HepG2 (cell line): ENCODE data around the gene CTNNA2. TPM values are rescaled to one million over a fixed set of nuclear protein-coding genes. Genes with fewer than 3 reads are reported as not detected.

Experiments used
- ATAC-seq: fragments of 200-7000 bp; cut with Tn5 transposase; 3 replicates; pipeline ENCODE4 v1.9.1; 2020; ENCODE audit warnings: mild to moderate bottlenecking, moderate library complexity
- BruUV-seq: library from RNA; stranded (reverse); fragments of 400-500 nt; replicated peaks from 2 replicates; lab custom pipeline; 2021; lab: Mats Ljungman, UMichigan
- CTCF ChIA-PET: fragments of 300-600 bp; formaldehyde crosslinking; extraction: SDS; loops from one replicate; lab custom pipeline; 2021; ENCODE audit warnings: low total read pairs, inconsistent platforms, low intra/inter-chr PET ratio; lab: Yijun Ruan, JAX
- POLR2A ChIA-PET: fragments of 350-600 bp; sonication (Branson Sonifier 250); formaldehyde crosslinking; loops from one replicate; lab custom pipeline; 2020; ENCODE audit warnings: antibody characterized with exemption, inconsistent platforms; lab: Yijun Ruan, JAX
- DNase-seq: peaks from one replicate; pipeline ENCODE4 v3.0.0-alpha.2; 2015; ENCODE audit warnings: low spot score
- FAIRE-seq: peaks from 3 replicates; lab custom pipeline; 2011; peaks lifted over from hg19 to GRCh38; lab: Jason Lieb, UNC
- H2AFZ ChIP-seq: one replicate; pipeline ENCODE4 v1.6.1; 2011; ENCODE audit warnings: low read length, inconsistent platforms
- H3K27ac ChIP-seq: fragments of 300-600 bp; 3 replicates; pipeline ENCODE4 v1.8.0; 2011; ENCODE audit warnings: mixed run types, mild to moderate bottlenecking, mixed read lengths, low read length, inconsistent platforms; ENCODE audit not compliant: insufficient read depth; ENCODE audit errors: extremely low read length
- H3K27me3 ChIP-seq, 2 experiments: fragments of 200-600 bp in 1 of 2; 2 replicates in 1 of 2; 3 replicates in 1 of 2; pipeline versions ENCODE4 v1.6.0 to v1.8.0; 2011; ENCODE audit warnings: low read length in 2 of 2, mild to moderate bottlenecking in 2 of 2, moderate library complexity in 2 of 2, inconsistent platforms in 1 of 2; ENCODE audit not compliant: insufficient read depth in 2 of 2, control insufficient read depth in 1 of 2
- H3K36me3 ChIP-seq, 2 experiments: fragments of 200-600 bp in 1 of 2; replicated peaks in 1 of 2; 2 replicates in 1 of 2; 3 replicates in 1 of 2; pipeline versions ENCODE4 v1.5.1 to v1.8.0; 2011; ENCODE audit warnings: low read length in 2 of 2, inconsistent platforms in 1 of 2; ENCODE audit not compliant: insufficient read depth in 2 of 2, control insufficient read depth in 1 of 2
- H3K4me1 ChIP-seq: 2 replicates; pipeline ENCODE4 v1.5.1; 2012; ENCODE audit warnings: low read length, inconsistent platforms; ENCODE audit not compliant: insufficient read depth
- H3K4me2 ChIP-seq: 2 replicates; pipeline ENCODE4 v1.6.0; 2011; ENCODE audit warnings: low read depth, low read length, inconsistent platforms
- H3K4me3 ChIP-seq, 3 experiments: fragments of 200-600 bp in 1 of 3; sonication (generic), shearing (Covaris generic) in 1 of 3; replicated peaks in 1 of 3; 2 replicates each; pipeline ENCODE4 v1.5.1; 2011 to 2016; ENCODE audit warnings: low read length in 3 of 3, inconsistent platforms in 2 of 3, low read depth in 2 of 3, mild to moderate bottlenecking in 2 of 3, control low read depth in 1 of 3, mixed read lengths in 1 of 3; ENCODE audit not compliant: insufficient read depth in 1 of 3
- H3K79me2 ChIP-seq: one replicate; pipeline ENCODE4 v1.6.1; 2011; ENCODE audit warnings: low read length, inconsistent platforms; ENCODE audit not compliant: insufficient read depth
- H3K9ac ChIP-seq: 2 replicates; pipeline ENCODE4 v1.6.0; 2011; ENCODE audit warnings: mild to moderate bottlenecking, low read depth, low read length, inconsistent platforms; ENCODE audit not compliant: insufficient read depth
- H3K9me3 ChIP-seq: 2 replicates; pipeline ENCODE4 v1.5.1; 2012; ENCODE audit warnings: mild to moderate bottlenecking, low read length
- H4K20me1 ChIP-seq: 2 replicates; pipeline ENCODE4 v1.6.0; 2011; ENCODE audit warnings: inconsistent platforms, mild to moderate bottlenecking, low read length, moderate library complexity; ENCODE audit not compliant: insufficient read depth
- AGO1 ChIP-seq: fragments of 200-400 bp; formaldehyde crosslinking; IDR thresholded peaks from 2 replicates; pipeline ENCODE4 v1.6.1; 2017; ENCODE audit warnings: mild to moderate bottlenecking, low read depth, low read length, moderate library complexity; ENCODE audit not compliant: poor library complexity, severe bottlenecking
- CEBPB ChIP-seq: IDR thresholded peaks from 2 replicates; pipeline ENCODE4 v1.6.1; 2011; ENCODE audit warnings: low read depth, low read length, improper control_type of control experiment, borderline replicate concordance
- DRAP1 ChIP-seq: IDR thresholded peaks from 2 replicates; pipeline ENCODE4 v1.6.1; 2016; ENCODE audit warnings: missing genetic modification reagents, missing compliant biosample characterization
- KIAA2018 ChIP-seq: sonication (generic); formaldehyde crosslinking; IDR thresholded peaks from 2 replicates; pipeline ENCODE4 v1.5.0; 2020; ENCODE audit warnings: mild to moderate bottlenecking, missing genetic modification reagents, borderline replicate concordance
- MEIS2 ChIP-seq: sonication (generic); formaldehyde crosslinking; IDR thresholded peaks from 2 replicates; pipeline ENCODE4 v1.9.0; 2021; ENCODE audit warnings: mild to moderate bottlenecking, missing genetic modification reagents
- RFX3 ChIP-seq: IDR thresholded peaks from 2 replicates; pipeline ENCODE4 v1.6.1; 2016; ENCODE audit warnings: missing biosample characterization, missing genetic modification reagents
- SAFB2 ChIP-seq: sonication (generic); formaldehyde crosslinking; IDR thresholded peaks from 2 replicates; pipeline ENCODE4 v1.5.1; 2020; ENCODE audit warnings: missing genetic modification reagents, low read depth, mild to moderate bottlenecking, borderline replicate concordance
- SPEN ChIP-seq: sonication (generic); formaldehyde crosslinking; IDR thresholded peaks from 2 replicates; pipeline ENCODE4 v1.5.1; 2020; ENCODE audit warnings: low read depth, mild to moderate bottlenecking, missing genetic modification reagents
- THAP8 ChIP-seq: sonication (generic); formaldehyde crosslinking; IDR thresholded peaks from 2 replicates; pipeline ENCODE4 v1.5.1; 2020; ENCODE audit warnings: missing genetic modification reagents, mild to moderate bottlenecking, borderline replicate concordance
- ZBTB8A ChIP-seq: sonication (generic); formaldehyde crosslinking; IDR thresholded peaks from 2 replicates; pipeline ENCODE4 v1.4.0; 2020; ENCODE audit warnings: mild to moderate bottlenecking, low read depth, missing genetic modification reagents, borderline replicate concordance
- ZNF12 ChIP-seq: sonication (generic); formaldehyde crosslinking; IDR thresholded peaks from 2 replicates; pipeline ENCODE4 v1.5.0; 2020; ENCODE audit warnings: missing genetic modification reagents
- ZNF414 ChIP-seq: sonication (generic); formaldehyde crosslinking; IDR thresholded peaks from 2 replicates; pipeline ENCODE4 v1.5.0; 2020; ENCODE audit warnings: missing genetic modification reagents
- ZNF720 ChIP-seq: sonication (generic); formaldehyde crosslinking; IDR thresholded peaks from 2 replicates; pipeline ENCODE4 v1.4.0; 2020; ENCODE audit warnings: missing genetic modification reagents
- ZNF777 ChIP-seq: sonication (generic); formaldehyde crosslinking; IDR thresholded peaks from 2 replicates; pipeline ENCODE4 v1.4.0; 2020; ENCODE audit warnings: missing genetic modification reagents
- ZSCAN30 ChIP-seq: sonication (generic); formaldehyde crosslinking; IDR thresholded peaks from 2 replicates; pipeline ENCODE4 v1.5.0; 2020; ENCODE audit warnings: mild to moderate bottlenecking, missing genetic modification reagents
- WGBS: methylation state at CpG from one replicate; pipeline ENCODE4 v1.1.6; 2017; ENCODE audit warnings: low lambda C conversion rate; 5-methylcytosine and 5-hydroxymethylcytosine counted together
- in situ Hi-C: cut with HindIII; loops from 2 replicates; pipeline ENCODE4 v1.10.0; 2017; ENCODE audit warnings: low pct_unique_long_range_greater_than_20kb; ENCODE audit not compliant: extremely low pct_ligation_motif_present
- intact Hi-C: fragments of 100-400 bp; cut with micrococcal nuclease; formaldehyde crosslinking; loops from one replicate; pipeline ENCODE4 v1.10.0; 2022; ENCODE audit not compliant: unreplicated experiment
- polyA plus RNA-seq, 8 experiments: library from polyadenylated mRNA; depleted of rRNA in 3 of 8; stranded (reverse) in 7 of 8; unstranded in 1 of 8; fragments of >200 nt; fragmentation: Illumina TruSeq in 4 of 8; extraction: Trizol in 4 of 8; gene quantifications; 2 replicates each; pipeline versions ENCODE4 v1.2.1 to v1.2.3, GENCODE V29; 2011 to 2016; ENCODE audit warnings: low read depth in 4 of 8, missing spikeins in 1 of 8, mixed read lengths in 1 of 8; ENCODE audit not compliant: insufficient read depth in 1 of 8
- total RNA-seq, 5 experiments: library from RNA; depleted of rRNA; stranded (reverse); fragments of >200 nt; fragmentation: Illumina TruSeq; extraction: Trizol; gene quantifications; 2 replicates each; pipeline ENCODE4 v1.2.3, GENCODE V29; 2016; ENCODE audit warnings: low read depth in 1 of 5

The CTNNA2 gene
- total and polyA plus RNA-seq, 2 of the 13 experiments (the other 11 are each of a cell fraction or from before 2014, with no cell fraction given): not detected

GRCh38 chr2:80473069-80473468, 960.2 kb downstream of the CTNNA2 start:
- no peaks in the 10 kb centered on the region for H4K20me1 ChIP-seq
- H3K27me3 ChIP-seq: no peaks in the 10 kb centered on the region
- intact Hi-C loops (no loop called here), in situ Hi-C loops (no loop called here)
- no peaks in the 10 kb centered on the region for H3K4me1 ChIP-seq
- no peak overlapping the region for H3K4me3 ChIP-seq
- DNase-seq (no peak), ATAC-seq (no peak), FAIRE-seq (no peak)
- 12% methylated on average over 5 of the region's 5 CpGs for WGBS
- ChIA-PET POLR2A (no interaction called here), CTCF (no interaction called here)
- no peak overlapping the region for H3K4me2 ChIP-seq
- no peak overlapping the region for H3K27ac ChIP-seq
- H3K79me2 ChIP-seq: no peaks in the 10 kb centered on the region
- no peaks in the 10 kb centered on the region for H3K36me3 ChIP-seq
- BruUV-seq: no TSS peak
- H3K9me3 ChIP-seq: peaks cover 66% of the 10 kb centered on the region
- H2AFZ ChIP-seq: no peak overlapping the region
- H3K9ac ChIP-seq: no peak overlapping the region
- TF ChIP-seq KIAA2018 (CRISPR knock-in tag) (no peak), ZNF12 (CRISPR knock-in tag) (no peak), THAP8 (CRISPR knock-in tag) (no peak), ZNF414 (CRISPR knock-in tag) (no peak), SAFB2 (no peak), RFX3 (CRISPR knock-in tag) (no peak), ZBTB8A (CRISPR knock-in tag) (no peak), SPEN (no peak), ZNF720 (CRISPR knock-in tag) (no peak), DRAP1 (CRISPR knock-in tag) (no peak), MEIS2 (CRISPR knock-in tag) (no peak), AGO1 (no peak), ZNF777 (CRISPR knock-in tag) (no peak), CEBPB (no peak), ZSCAN30 (CRISPR knock-in tag) (no peak)
